Hepatic stellate cell (primary cell): Measurements from ENCODE around the gene ADAMTSL2.

Source experiments
- DNase-seq: peaks from one replicate; pipeline ENCODE4 v3.0.0; 2011; ENCODE audit warnings: low spot score

The ADAMTSL2 gene

DNA sequence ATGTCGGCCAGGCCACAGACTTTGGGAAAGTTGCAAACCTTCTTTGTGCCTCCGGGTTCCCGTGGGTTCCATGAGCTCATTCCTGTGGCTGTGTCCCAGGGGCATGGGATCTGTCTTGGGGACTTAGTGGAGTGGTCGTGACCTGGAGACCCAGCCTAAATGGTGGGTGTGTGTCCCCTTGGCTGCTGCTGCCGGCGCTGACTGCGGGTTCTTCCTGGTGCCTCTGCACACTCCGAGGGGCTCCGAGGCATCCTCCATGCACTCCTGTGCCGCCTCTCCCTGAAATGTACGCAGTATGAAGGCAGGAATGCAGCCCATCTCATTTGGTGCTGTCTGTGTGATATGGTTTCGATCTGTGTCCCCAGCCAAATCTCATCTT is 34.6 kb upstream of the ADAMTSL2 start:
- DNase-seq = no peak

- DNase-seq = no peak
Observed at GRCh38 chr9:133502112-133502511, 32.4 kb upstream of the ADAMTSL2 start.

- DNase-seq = peak; percentile 38
Observed at GRCh38 chr9:133505186-133505830, 29.2 kb upstream of the ADAMTSL2 start.

DNA sequence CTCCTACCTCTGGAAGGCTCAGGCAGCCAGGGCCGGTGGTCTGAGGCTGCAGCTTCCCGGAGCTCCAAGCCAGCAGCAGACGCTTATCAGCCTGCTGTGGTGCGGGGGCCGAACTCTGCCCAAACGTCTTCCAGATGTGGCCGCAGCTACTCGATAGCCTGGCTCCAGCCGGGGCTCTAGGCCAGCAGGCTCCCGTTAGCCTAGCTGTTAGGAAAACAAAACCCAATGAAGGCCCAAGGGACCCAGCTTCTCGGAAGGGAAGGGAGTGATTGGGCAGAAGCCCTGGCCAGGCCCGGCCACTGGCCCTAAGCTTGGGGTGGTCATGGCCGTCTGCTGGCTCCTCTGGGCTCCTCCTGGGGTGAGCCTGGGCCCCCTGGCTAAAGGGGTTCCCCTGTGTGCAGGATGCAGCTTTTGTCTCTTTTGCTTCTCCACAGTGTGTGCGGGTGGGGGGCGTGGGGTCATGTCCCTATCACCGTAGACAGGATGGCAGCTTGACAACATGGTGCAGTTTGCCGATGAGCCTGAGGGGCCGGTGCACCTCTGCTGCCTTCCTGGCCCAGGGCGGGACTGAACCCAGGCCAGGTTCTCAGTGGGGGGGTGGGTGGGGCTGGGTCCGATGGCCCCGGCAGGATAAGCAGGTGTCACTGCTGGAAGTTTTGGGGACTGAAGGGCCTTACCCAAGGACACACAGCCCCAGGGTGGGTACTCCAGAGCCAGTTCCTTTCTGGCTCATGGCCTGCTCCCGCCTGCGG is 28.4 kb upstream of the ADAMTSL2 start:
- peak; percentile 60 for DNase-seq

GRCh38 chr9:133506653-133507038 is 27.9 kb upstream of the ADAMTSL2 start:
- DNase-seq = peak; percentile 87

GRCh38 chr9:133507246-133507965 is 27.1 kb upstream of the ADAMTSL2 start:
- no peak for DNase-seq

- DNase-seq = no peak
Observed at GRCh38 chr9:133508046-133508445, 26.5 kb upstream of the ADAMTSL2 start.

DNA sequence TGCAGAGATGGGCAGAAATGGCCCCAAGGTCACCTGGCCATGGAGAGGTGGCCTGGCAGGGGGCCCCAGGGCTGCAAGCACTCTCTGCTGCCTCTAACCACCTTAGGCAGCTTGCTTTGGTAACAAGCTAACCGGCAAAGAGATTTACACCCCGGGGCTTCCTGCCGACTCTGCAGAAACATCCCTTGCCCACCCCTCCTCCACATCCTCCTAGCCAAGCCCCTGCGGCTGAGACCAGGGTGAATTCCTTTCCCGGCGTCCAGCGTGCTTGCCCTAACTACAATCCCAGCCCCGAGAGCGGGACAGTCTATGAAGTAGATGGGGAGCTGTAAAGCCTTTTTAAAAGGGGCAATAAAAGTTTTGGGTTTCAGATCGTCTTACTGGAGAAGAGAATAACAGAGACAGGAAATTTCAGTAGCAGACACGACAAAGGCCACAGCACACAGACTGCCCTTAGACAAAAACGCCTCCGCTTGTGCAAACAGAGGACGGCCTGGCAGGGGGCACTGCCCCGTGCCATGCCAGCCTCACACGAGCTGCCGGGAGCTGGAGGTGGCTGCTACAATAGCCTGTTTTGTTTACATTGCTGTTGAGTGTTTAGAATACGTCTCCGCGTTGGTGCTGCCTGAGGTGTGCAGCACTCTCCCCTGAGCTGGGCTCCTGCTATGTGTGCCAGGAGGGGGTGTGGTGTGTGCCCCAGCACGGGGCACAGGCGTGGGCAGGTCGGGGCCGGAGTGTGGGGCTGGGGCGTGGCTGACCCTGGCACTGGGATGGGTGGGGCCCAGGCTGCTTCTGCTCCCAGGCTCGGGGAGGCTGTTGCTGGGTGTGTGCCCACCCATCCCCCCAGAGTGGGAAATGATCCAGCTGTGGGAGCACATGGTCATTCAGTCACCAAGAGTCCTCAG is 25.1 kb upstream of the ADAMTSL2 start:
- no peak for DNase-seq

- DNase-seq = no peak
Observed at GRCh38 chr9:133510926-133511505, 23.5 kb upstream of the ADAMTSL2 start.

- DNase-seq = no peak
Observed at GRCh38 chr9:133511607-133512006, 22.9 kb upstream of the ADAMTSL2 start.

- DNase-seq = no peak
Observed at GRCh38 chr9:133512253-133513213, 22.0 kb upstream of the ADAMTSL2 start.

GRCh38 chr9:133513214-133514100 is 21.0 kb upstream of the ADAMTSL2 start:
- DNase-seq = no peak

DNA sequence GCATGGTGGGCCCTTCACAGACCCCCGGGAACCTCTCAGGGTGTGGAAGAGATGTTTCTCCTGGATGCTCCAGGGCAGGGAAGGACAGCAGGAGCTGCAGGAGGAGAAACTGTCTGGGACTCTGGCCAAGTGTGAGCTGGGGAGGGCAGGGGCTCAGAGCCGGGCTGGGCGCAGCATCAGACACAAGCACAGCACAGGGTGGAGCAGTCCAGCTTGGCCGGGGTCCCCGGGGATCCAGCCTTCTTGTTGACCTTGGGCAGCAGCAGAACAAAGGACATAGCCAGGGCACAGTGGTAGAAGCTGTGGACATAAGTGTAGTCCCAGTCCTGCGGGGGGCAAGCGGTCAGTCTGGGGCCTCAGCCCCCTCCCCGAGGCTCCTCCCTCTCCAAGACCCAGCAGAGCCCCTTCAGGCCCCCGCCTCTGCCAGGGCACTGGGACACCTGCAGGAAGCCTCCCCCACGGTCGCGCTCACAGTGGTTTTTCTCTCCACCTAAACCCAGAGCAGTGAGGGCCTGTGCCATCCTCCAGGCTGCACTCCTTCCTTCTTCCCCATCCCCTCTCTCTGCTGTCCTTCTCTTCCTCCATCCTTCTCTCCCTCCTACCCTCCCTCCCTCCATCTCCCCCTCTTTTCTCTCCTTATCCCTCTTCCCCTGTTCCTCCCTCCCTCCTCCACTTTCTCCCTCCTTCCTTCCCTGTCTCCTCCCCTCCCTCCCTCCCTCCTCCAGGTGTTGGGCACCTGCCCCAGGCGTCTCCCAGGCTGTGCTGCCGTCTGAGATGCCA is 19.9 kb upstream of the ADAMTSL2 start:
- DNase-seq = no peak

- DNase-seq = no peak
Observed at GRCh38 chr9:133515240-133515610, 19.3 kb upstream of the ADAMTSL2 start.

- DNase-seq = no peak
Observed at GRCh38 chr9:133515615-133516255, 18.8 kb upstream of the ADAMTSL2 start.

- no peak for DNase-seq
Observed at GRCh38 chr9:133516256-133516960, 18.1 kb upstream of the ADAMTSL2 start.

DNA sequence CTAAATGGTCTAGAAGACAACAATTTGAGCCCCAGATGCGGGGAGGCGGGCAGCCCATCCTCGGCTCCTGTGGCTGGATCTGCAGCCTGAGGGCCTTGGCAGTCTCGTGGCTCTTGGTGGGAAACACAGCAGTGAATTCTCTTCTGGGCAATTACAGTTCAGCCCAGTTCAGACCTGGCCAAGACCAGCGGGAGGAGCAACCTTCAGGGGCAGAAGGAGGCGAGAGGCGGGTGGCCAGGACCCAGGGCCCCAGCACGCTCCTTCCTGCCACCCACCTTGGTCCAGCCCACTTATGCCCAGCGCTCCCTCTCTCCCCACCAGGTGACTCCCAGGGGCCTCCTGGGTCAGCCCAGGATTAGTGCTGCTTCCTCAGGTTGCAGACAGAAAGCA is 17.5 kb upstream of the ADAMTSL2 start:
- DNase-seq = no peak

- DNase-seq = no peak
Observed at GRCh38 chr9:133517711-133518110, 16.8 kb upstream of the ADAMTSL2 start.
